ENCODE data around the gene ZNF536.

The ZNF536 gene

GRCh38 chr19:30593356-30593755 lies 221.2 kb downstream of the ZNF536 start:
- TF ChIP-seq POLR2A (IDR thresholded peaks at IDR 0.05; ENCODE audit: extremely low read depth, insufficient read length) = no peak
- TF ChIP-seq MYC (IDR thresholded peaks at IDR 0.05; ENCODE audit: low read depth, low read length) = no peak
- TF ChIP-seq, protein P1, sequence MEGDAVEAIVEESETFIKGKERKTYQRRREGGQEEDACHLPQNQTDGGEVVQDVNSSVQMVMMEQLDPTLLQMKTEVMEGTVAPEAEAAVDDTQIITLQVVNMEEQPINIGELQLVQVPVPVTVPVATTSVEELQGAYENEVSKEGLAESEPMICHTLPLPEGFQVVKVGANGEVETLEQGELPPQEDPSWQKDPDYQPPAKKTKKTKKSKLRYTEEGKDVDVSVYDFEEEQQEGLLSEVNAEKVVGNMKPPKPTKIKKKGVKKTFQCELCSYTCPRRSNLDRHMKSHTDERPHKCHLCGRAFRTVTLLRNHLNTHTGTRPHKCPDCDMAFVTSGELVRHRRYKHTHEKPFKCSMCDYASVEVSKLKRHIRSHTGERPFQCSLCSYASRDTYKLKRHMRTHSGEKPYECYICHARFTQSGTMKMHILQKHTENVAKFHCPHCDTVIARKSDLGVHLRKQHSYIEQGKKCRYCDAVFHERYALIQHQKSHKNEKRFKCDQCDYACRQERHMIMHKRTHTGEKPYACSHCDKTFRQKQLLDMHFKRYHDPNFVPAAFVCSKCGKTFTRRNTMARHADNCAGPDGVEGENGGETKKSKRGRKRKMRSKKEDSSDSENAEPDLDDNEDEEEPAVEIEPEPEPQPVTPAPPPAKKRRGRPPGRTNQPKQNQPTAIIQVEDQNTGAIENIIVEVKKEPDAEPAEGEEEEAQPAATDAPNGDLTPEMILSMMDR (IDR thresholded peaks at IDR 0.05; ENCODE audit: low read depth, low read length) = no peak
- TF ChIP-seq, protein P2, sequence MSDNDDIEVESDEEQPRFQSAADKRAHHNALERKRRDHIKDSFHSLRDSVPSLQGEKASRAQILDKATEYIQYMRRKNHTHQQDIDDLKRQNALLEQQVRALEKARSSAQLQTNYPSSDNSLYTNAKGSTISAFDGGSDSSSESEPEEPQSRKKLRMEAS (IDR thresholded peaks at IDR 0.05; ENCODE audit: low read depth, low read length) = no peak
- H3K4me3 ChIP-seq (ENCODE audit: low read depth, low read length) = no peak overlapping the region
- no peak for DNase-seq (ENCODE audit: low read depth)

DNA sequence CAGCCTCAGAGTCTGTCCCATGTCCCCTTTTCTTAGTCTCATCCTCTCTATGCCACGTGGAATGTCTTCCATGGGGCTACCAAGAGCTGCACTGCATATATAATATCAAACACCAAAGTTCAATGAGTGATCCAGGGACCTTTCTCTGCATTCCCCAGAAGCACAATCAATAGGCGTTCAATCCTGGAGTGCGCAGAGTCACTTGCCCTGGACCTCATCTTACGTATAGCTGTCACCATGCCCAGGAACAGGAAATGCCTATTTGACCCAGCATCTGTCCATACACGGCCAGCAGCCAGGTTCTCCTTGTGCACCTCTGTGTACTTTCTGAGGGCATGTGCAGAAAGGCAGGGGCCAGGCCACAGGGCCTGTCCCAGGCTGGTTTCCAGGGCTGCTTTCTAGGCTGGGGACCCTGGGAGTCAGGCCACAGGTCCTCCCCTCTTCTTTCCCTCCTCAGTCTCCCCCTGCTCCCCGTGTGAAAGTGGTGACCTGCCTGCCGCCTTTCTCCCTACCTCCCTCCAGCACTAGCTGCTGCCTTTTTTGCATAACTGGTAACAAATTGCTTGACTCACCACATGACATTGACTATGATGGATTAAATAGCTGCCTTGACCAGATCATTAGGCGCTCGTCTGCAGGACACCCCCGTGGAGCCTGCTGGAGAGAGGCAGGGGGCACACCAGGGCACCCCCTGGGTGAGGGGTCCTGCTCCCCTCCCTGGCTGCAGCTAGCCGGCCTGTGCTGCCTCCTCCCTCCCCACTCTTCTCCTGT lies 222.0 kb downstream of the ZNF536 start:
- H3K4me3 ChIP-seq (ENCODE audit: low read depth, low read length) = no peak overlapping the region
- DNase-seq (ENCODE audit: low read depth) = no peak
- TF ChIP-seq, protein P1 (IDR thresholded peaks at IDR 0.05; ENCODE audit: low read depth, low read length) = no peak
- TF ChIP-seq POLR2A (IDR thresholded peaks at IDR 0.05; ENCODE audit: extremely low read depth, insufficient read length) (no peak), MYC (IDR thresholded peaks at IDR 0.05; ENCODE audit: low read depth, low read length) (no peak)
- TF ChIP-seq, protein P2 (IDR thresholded peaks at IDR 0.05; ENCODE audit: low read depth, low read length) = no peak

DNA sequence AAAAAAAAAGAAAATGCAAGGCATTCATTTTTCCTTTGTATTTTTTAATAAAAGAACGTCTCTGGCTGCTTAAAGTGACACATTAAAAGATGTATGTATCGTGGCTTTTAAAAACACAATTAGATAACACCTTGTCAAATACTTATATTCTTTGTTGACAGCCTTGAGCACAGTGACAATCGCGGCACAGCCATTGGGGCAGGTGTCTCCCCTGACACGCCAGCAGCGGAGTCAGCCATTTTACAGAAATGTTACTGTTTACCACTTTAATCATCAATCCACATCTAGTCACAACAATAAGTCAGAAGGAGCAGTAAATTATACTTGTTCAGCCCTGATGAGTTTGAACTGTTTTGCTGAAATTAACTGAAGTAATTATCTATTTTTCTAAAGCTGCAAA lies 224.1 kb downstream of the ZNF536 start:
- TF ChIP-seq MYC (IDR thresholded peaks at IDR 0.05; ENCODE audit: low read depth, low read length) (no peak), POLR2A (IDR thresholded peaks at IDR 0.05; ENCODE audit: extremely low read depth, insufficient read length) (no peak)
- TF ChIP-seq, protein P2 (IDR thresholded peaks at IDR 0.05; ENCODE audit: low read depth, low read length) = no peak
- TF ChIP-seq, protein P1 (IDR thresholded peaks at IDR 0.05; ENCODE audit: low read depth, low read length) = no peak
- DNase-seq (ENCODE audit: low read depth) = no peak
- no peak overlapping the region for H3K4me3 ChIP-seq (ENCODE audit: low read depth, low read length)

DNA sequence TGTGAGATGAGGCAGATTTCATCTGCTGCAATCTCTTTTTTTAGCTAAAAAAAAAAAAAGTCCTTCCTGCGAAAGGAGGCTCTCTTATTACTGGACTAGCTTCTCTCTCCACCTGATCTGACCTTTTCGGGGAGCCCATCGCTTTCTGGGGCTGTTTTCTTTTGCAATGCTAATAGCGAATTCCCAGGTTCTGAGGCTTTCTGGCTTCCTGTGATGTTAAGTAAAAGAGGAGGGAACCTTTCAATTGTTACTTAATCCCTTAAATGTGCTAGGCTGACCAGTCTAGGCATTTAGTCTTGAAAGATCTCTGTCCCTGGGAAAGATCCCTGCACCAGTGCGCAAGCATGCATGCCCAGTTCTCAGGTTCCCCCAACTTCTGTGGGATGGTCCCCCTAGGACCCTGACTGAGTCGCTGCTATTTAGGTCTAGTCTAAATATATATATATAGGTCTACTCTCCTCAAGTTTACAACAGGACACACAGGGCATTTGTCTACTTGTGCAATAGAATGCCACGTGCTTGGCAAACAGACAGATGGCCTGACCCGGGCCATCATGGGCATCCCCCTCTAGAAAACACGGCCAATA lies 224.7 kb downstream of the ZNF536 start:
- no peak for DNase-seq (ENCODE audit: low read depth)
- H3K4me3 ChIP-seq (ENCODE audit: low read depth, low read length) = no peak overlapping the region
- TF ChIP-seq, protein P2 (IDR thresholded peaks at IDR 0.05; ENCODE audit: low read depth, low read length) = no peak
- no peak for TF ChIP-seq MYC (IDR thresholded peaks at IDR 0.05; ENCODE audit: low read depth, low read length)
- no peak for TF ChIP-seq POLR2A (IDR thresholded peaks at IDR 0.05; ENCODE audit: extremely low read depth, insufficient read length)
- TF ChIP-seq, protein P1 (IDR thresholded peaks at IDR 0.05; ENCODE audit: low read depth, low read length) = no peak

DNA sequence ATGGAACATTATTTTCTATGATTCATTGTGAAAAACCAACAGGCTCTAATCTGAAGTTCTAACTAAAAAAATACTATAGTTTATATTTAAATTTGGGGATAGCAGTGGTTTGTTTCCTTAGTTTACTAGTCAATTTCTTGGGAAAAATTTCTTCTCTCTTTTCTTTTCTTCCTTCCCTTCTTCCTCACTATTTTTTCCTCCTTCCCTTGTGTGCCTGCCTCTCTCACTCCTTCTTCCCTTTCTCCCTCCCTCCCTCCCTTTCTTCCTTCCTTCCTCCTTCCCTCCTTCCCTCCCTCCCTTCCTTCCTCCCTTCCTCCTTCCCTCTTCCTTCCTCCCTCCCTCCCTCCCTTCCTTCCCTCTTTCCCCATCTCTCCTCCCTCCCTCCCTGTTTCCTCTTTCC lies 226.5 kb downstream of the ZNF536 start:
- no peak for DNase-seq (ENCODE audit: low read depth)
- H3K4me3 ChIP-seq (ENCODE audit: low read depth, low read length) = no peak overlapping the region
- TF ChIP-seq POLR2A (IDR thresholded peaks at IDR 0.05; ENCODE audit: extremely low read depth, insufficient read length) (no peak), MYC (IDR thresholded peaks at IDR 0.05; ENCODE audit: low read depth, low read length) (no peak)
- TF ChIP-seq, protein P2 (IDR thresholded peaks at IDR 0.05; ENCODE audit: low read depth, low read length) = no peak
- TF ChIP-seq, protein P1 (IDR thresholded peaks at IDR 0.05; ENCODE audit: low read depth, low read length) = no peak
